GM12892 (cell line): ENCODE measurements around the gene COA6.
"Not testable (repeated sequence)": the region's sequence is repeated elsewhere in the genome, so short reads cannot be mapped to it uniquely, and the experiment has no call there.

ENCODE experiments used
- DNase-seq: peaks from one replicate; pipeline ENCODE4 v3.0.0; 2011; ENCODE audit not compliant: insufficient read length
- FAIRE-seq: peaks from 2 replicates; lab custom pipeline; 2011; peaks lifted over from hg19 to GRCh38; lab: Jason Lieb, UNC
- POLR2A ChIP-seq: IDR thresholded peaks from 2 replicates; pipeline ENCODE4 v1.6.1; 2011; ENCODE audit warnings: low read depth, low read length, control low read depth
- POLR2AphosphoS5 ChIP-seq: IDR thresholded peaks from 2 replicates; pipeline ENCODE4 v1.6.1; 2011; ENCODE audit warnings: low read depth, low read length, control low read depth
- TAF1 ChIP-seq: IDR thresholded peaks from 2 replicates; pipeline ENCODE4 v1.6.1; 2011; ENCODE audit warnings: low read depth, mild to moderate bottlenecking, control low read depth, low read length, borderline replicate concordance

The COA6 gene

DNA sequence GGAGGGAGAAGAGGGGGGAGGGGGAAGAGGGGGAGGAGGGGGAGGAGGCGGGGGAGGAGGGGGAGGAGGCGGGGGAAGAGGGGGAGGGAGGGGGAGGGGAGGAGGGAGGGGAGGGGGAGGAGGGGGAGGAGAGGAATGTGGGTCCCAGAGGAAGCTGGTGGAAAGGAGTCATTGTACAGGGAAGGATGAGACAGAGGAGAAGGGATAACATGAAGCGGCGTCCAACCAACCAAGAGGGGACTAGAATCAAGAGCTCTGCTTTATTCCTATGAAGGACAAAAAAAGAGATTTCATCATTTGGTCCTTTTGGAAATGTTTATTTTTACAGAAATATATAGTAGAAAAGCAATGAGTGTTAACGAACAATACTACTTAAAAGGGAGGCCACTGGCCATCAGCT lies 24.5 kb downstream of the COA6 start:
- no peak for DNase-seq
- FAIRE-seq = peak; percentile 48
- TF ChIP-seq TAF1 (no peak), POLR2AphosphoS5 (no peak), POLR2A (no peak)

DNA sequence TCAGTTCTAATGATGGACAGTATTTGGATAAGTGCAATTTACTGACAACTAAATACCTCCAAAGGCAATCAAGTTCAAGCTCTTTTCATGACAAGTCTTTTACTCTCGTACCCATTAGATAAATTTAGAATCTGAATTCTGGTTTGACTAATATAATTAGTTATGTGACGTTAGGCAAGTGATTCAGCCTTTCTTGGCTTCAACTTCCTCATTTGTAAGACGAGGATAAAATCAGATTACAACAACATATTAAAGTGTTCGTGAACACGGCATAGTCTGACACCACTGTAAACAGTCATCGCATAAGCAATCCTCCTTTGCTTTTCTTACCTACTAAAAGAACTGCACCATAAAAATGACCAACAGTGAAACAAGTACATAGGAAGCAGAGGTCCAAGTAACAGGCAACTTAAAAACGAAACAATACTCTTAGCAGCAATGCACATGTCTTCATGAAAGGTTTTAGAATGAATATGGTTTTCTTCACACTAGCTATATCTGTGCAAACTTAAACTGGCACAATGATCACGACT lies 25.7 kb downstream of the COA6 start:
- no peak for DNase-seq
- peak; percentile 97 for FAIRE-seq
- TF ChIP-seq POLR2A (no peak), POLR2AphosphoS5 (peak; percentile 32; the same call in 1 of the 2 replicates), TAF1 (no peak)

DNA sequence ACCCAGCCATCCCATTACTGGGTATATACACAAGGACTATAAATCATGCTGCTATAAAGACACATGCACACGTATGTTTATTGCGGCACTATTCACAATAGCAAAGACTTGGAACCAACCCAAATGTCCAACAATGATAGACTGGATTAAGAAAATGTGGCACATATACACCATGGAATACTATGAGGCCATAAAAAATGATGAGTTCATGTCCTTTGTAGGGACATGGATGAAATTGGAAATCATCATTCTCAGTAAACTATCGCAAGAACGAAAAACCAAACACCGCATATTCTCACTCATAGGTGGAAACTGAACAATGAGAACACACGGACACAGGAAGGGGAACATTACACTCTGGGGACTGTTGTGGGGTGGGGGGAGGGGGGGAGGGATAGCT lies 26.3 kb downstream of the COA6 start:
- not testable (repeated sequence) for DNase-seq, FAIRE-seq

DNA sequence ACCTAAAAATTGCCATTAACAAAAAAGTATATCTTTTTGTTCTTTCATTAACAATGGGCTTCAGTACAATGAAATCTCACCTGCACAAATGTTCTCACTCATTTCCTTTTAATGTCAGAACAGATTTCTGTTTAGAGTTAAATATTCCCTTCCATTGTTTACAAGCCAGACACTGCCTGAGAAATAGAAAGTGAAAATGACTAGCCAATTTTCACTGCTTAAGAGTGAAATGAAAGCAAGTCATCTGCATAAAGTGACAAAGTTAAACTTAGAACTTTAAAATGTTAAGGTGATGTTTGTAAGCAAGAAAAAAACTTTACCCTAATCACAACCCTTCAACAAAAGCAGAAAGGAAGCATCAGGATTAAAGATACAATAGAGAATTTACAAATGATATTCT lies 27.5 kb downstream of the COA6 start:
- DNase-seq (no peak), FAIRE-seq (peak; percentile 81)
- TF ChIP-seq TAF1 = no peak
- TF ChIP-seq POLR2AphosphoS5 = no peak
- no peak for TF ChIP-seq POLR2A

DNA sequence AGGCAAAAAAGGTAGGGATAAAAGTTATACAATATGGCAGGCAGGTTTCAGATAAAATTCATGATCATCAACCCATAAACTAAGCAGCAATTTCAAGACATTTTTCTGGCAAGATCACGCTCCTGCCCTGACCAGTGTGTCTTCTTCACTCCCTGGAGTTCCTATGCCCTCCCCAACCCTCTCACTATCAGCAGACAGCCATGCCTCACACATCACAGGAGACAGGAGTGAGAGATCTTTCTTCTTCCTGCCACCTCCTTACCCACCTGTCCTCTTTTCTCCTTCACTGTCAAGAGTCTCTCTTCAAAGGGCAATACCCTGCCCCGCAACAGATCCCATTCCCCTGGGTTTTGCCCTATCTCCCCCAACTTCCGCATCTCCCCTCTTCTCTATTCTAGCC lies 28.4 kb downstream of the COA6 start:
- TF ChIP-seq TAF1 = no peak
- TF ChIP-seq POLR2AphosphoS5 = no peak
- no peak for TF ChIP-seq POLR2A
- no peak for DNase-seq
- peak; percentile 67 for FAIRE-seq

DNA sequence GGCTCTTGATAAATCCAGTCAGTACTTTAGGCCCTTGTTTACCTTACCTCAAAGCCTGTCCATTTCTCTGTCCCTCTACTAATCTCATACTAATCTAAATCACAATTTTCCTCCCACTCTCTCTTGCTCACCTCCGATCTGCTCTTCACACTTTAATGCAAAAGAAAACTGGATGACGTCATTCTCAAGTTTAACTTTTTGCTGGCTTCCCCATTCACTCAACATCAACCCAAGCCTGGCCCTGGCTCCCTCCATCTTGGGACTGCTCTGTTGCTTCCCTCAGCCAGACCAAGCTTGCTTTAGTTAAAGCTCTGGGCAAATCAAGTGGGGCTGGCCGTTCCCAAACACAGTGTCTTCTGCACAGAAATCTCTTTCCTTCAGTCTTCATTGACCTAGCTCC lies 29.7 kb downstream of the COA6 start:
- no peak for TF ChIP-seq TAF1
- no peak for TF ChIP-seq POLR2AphosphoS5
- TF ChIP-seq POLR2A = no peak
- FAIRE-seq (no peak), DNase-seq (no peak)

DNA sequence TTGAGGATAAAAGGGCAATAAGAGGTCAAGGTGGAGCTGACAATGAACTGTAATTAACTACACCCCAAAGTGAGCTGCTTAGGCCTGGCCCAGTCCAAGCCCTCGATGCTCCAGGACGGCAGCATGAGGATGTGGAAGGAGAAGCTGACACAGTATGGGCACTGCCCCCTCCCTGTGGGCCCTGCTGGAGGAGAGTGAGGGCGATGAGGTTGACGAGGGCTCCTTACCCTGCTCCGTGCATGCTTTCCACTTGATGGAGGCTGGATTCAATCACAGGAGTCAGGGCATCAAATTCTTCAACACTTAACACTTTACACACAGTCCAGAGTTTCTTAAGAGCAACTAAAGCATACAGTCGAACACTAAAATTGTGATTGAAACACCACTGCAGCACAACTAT lies 32.4 kb downstream of the COA6 start:
- no peak for TF ChIP-seq TAF1
- no peak for TF ChIP-seq POLR2AphosphoS5
- TF ChIP-seq POLR2A = no peak
- DNase-seq (no peak), FAIRE-seq (no peak)

DNA sequence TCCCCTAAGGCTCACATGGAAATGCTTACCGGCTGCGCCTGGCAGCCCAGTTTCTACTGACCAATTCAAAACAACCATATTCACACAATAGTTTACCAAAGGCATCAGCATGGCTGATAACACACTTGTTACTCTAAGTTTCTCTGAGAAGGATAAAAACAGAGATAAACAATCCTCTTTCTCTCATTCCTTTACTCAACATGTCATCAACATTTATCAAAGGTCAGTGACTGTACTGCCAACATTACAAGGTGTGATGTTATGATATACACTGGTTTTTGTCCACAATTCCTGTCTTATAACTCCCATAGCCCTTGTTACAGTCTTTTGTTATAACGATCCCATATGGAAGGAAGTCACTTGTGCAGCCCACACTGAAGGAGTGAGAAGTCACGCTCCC lies 33.6 kb downstream of the COA6 start:
- FAIRE-seq (no peak), DNase-seq (no peak)
- no peak for TF ChIP-seq POLR2AphosphoS5
- TF ChIP-seq TAF1 = no peak

DNA sequence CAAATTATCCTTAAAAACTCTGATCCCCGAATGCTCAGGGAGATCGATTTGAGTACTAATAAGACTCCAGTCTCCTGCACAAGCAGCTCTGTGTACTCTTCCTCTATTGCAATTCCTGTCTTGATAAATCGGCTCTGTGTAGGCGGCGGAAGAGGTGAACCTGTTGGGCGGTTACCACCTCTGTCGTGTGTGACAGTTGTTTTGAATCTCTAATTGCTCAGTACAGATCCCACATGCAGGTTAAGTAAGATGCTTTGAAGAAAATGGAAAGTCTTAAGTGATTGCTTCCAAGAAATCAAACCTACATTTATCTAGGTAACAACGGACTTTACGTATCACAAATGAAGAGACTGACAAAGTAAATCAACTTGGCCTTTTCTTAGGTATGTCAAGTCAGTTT lies 35.5 kb downstream of the COA6 start:
- no peak for TF ChIP-seq POLR2A
- TF ChIP-seq TAF1 = no peak
- TF ChIP-seq POLR2AphosphoS5 = no peak
- no peak for DNase-seq
- FAIRE-seq = no peak

DNA sequence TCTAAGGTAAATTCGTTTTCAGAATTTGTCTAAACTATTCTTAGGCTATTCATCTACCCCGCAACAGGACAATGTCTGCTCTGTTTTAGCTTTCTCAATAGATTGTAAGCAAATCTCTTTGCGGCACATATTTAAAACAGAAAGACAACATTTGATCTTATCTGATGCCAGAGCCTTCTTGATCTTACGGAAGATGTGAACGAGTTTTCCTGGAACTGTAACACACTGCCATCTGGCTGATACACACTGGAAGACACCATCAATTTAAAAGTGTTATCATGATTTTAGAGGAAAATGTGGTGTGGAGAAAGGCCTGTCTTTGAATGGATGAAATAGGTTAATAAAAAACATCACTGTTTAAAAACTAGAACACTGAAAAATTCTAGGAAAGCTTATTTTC lies 36.1 kb downstream of the COA6 start:
- no peak for DNase-seq
- TF ChIP-seq POLR2AphosphoS5 (no peak), POLR2A (no peak), TAF1 (no peak)
- FAIRE-seq = no peak

DNA sequence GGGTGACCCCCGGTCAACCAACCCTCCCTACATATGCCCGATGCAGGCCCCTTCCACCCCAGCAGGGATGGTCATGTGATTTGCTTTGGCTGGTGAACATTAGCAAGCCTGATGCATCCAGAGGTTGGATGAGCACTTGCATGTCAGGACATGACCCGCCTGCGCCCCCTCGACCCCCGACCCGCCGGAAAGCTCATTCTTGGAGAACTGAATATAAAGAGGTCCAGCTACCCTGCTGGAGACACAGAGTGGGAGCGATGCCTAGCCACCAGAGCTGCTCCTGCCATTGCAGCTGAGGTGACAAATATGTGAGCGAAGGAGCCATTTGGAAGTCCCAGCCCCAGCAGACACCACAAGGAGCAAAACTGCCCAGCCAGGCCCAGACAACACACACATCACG lies 39.6 kb downstream of the COA6 start:
- no peak for DNase-seq
- TF ChIP-seq TAF1 (no peak), POLR2A (no peak), POLR2AphosphoS5 (no peak)
- no peak for FAIRE-seq

DNA sequence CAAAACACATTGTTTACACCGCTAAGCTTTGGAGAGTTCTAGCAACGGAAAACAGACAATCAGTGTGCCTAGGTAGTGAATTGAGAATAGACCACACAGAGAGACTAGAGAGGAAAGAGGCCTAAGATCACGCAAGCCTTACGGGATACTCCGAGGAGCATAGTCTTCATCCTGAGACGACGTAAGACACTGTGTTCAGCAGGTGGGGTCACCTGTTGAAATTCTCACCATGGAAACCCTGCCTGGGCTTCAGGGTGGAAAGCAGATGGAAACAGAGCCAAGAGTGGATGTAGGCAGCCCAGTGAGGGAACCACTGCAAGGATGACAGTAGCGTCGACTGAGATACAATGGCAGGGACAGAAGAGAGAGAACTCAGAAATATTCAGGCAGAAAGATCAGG lies 40.2 kb downstream of the COA6 start:
- no peak for TF ChIP-seq TAF1
- no peak for TF ChIP-seq POLR2A
- no peak for TF ChIP-seq POLR2AphosphoS5
- DNase-seq (no peak), FAIRE-seq (no peak)

DNA sequence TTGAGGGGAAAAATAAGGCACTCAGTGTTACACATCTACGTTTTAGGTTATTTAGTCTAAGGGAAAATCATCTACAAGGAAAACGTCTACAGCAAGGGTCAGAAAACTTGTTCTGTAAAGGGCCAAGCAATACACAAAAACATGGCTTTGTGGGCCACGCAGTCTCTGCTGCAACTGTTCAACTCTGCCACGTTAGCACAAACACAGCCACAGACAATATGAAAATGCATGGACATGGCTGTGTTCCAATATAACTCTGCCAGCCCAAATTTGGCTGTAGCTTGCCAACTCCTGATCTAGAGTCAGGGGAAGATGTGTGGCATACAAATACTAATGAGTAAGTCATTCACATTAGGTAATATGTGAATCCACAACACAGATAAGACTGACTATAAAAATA lies 40.7 kb downstream of the COA6 start:
- no peak for FAIRE-seq
- no peak for DNase-seq
- TF ChIP-seq POLR2A (no peak), POLR2AphosphoS5 (no peak), TAF1 (no peak)
